HepG2 (cell line): ENCODE data around the gene ELAPOR1. TPM values are rescaled to one million over a fixed set of nuclear protein-coding genes. Genes with fewer than 3 reads are reported as not detected.

ENCODE experiments used
- ATF6 ChIP-seq: sonication (generic); formaldehyde crosslinking; conservative IDR thresholded peaks from 2 replicates; pipeline ENCODE4 v1.4.0; 2020; ENCODE audit warnings: missing genetic modification reagents
- BORCS8-MEF2B ChIP-seq: sonication (generic); formaldehyde crosslinking; IDR thresholded peaks from 2 replicates; pipeline ENCODE4 v1.8.0; 2022; ENCODE audit warnings: mild to moderate bottlenecking, missing genetic modification reagents
- BRF2 ChIP-seq: sonication (generic); formaldehyde crosslinking; IDR thresholded peaks from 2 replicates; pipeline ENCODE4 v1.8.1; 2022; ENCODE audit warnings: mild to moderate bottlenecking, missing genetic modification reagents
- HIC2 ChIP-seq: sonication (generic); formaldehyde crosslinking; IDR thresholded peaks from 2 replicates; pipeline ENCODE4 v1.9.0; 2022; ENCODE audit warnings: low read depth, missing genetic modification reagents
- KMT2A ChIP-seq: sonication (generic); formaldehyde crosslinking; IDR thresholded peaks from 2 replicates; pipeline ENCODE4 v1.4.0; 2020; ENCODE audit warnings: missing genetic modification reagents
- KMT2B ChIP-seq: IDR thresholded peaks from 2 replicates; pipeline ENCODE4 v1.6.1; 2016; ENCODE audit warnings: missing genetic modification reagents, missing compliant biosample characterization
- MEIS1 ChIP-seq: sonication (generic); formaldehyde crosslinking; IDR thresholded peaks from 2 replicates; pipeline ENCODE4 v1.9.0; 2021; ENCODE audit warnings: mild to moderate bottlenecking, missing genetic modification reagents, moderate library complexity, borderline replicate concordance
- PCBP2 ChIP-seq: fragments of 200-400 bp; formaldehyde crosslinking; optimal IDR thresholded peaks from 2 replicates; pipeline ENCODE3; 2018; ENCODE audit warnings: low read length, low read depth; ENCODE audit not compliant: poor library complexity, severe bottlenecking
- POGK ChIP-seq: sonication (generic); formaldehyde crosslinking; conservative IDR thresholded peaks from 2 replicates; pipeline ENCODE4 v1.8.0; 2022; ENCODE audit warnings: mild to moderate bottlenecking, moderate library complexity, missing genetic modification reagents
- PRDM4 ChIP-seq: sonication (generic); formaldehyde crosslinking; IDR thresholded peaks from 2 replicates; pipeline ENCODE4 v1.9.0; 2021; ENCODE audit warnings: missing genetic modification reagents, borderline replicate concordance
- RBM22 ChIP-seq: fragments of 200-400 bp; formaldehyde crosslinking; optimal IDR thresholded peaks from 2 replicates; pipeline ENCODE3; 2017; ENCODE audit warnings: mild to moderate bottlenecking, low read length, moderate library complexity
- SSRP1 ChIP-seq: IDR thresholded peaks from 2 replicates; pipeline ENCODE4 v1.6.1; 2016; ENCODE audit warnings: control low read depth
- TBX2 ChIP-seq: sonication (generic); formaldehyde crosslinking; IDR thresholded peaks from 2 replicates; pipeline ENCODE4 v1.5.0; 2020; ENCODE audit warnings: missing genetic modification reagents, mild to moderate bottlenecking, borderline replicate concordance
- ZNF12 ChIP-seq: sonication (generic); formaldehyde crosslinking; IDR thresholded peaks from 2 replicates; pipeline ENCODE4 v1.5.0; 2020; ENCODE audit warnings: missing genetic modification reagents
- ZNF224 ChIP-seq: sonication (generic); formaldehyde crosslinking; IDR thresholded peaks from 2 replicates; pipeline ENCODE4 v1.5.0; 2020; ENCODE audit warnings: mild to moderate bottlenecking, missing genetic modification reagents
- ZNF326 ChIP-seq: sonication (generic); formaldehyde crosslinking; IDR thresholded peaks from 2 replicates; pipeline ENCODE4 v1.4.0; 2020; ENCODE audit warnings: missing genetic modification reagents, borderline replicate concordance
- ZNF550 ChIP-seq: sonication (generic); formaldehyde crosslinking; IDR thresholded peaks from 2 replicates; pipeline ENCODE4 v1.4.0; 2020; ENCODE audit warnings: mild to moderate bottlenecking, missing genetic modification reagents, borderline replicate concordance
- ZNF572 ChIP-seq: sonication (generic); formaldehyde crosslinking; IDR thresholded peaks from 2 replicates; pipeline ENCODE4 v1.5.1; 2020; ENCODE audit warnings: mild to moderate bottlenecking, missing genetic modification reagents
- ZNF598 ChIP-seq: sonication (generic); formaldehyde crosslinking; IDR thresholded peaks from 2 replicates; pipeline ENCODE4 v1.5.1; 2020; ENCODE audit warnings: mild to moderate bottlenecking, missing genetic modification reagents, borderline replicate concordance
- ZNF616 ChIP-seq: sonication (generic); formaldehyde crosslinking; IDR thresholded peaks from 2 replicates; pipeline ENCODE4 v1.5.0; 2020; ENCODE audit warnings: low read depth, mild to moderate bottlenecking, missing genetic modification reagents
- ZNF709 ChIP-seq: sonication (generic); formaldehyde crosslinking; IDR thresholded peaks from 2 replicates; pipeline ENCODE4 v1.5.0; 2020; ENCODE audit warnings: mild to moderate bottlenecking, missing genetic modification reagents
- polyA plus RNA-seq, 8 experiments: library from polyadenylated mRNA; depleted of rRNA in 3 of 8; stranded (reverse) in 7 of 8; unstranded in 1 of 8; fragments of >200 nt; fragmentation: Illumina TruSeq in 4 of 8; extraction: Trizol in 4 of 8; gene quantifications; 2 replicates each; pipeline versions ENCODE4 v1.2.1 to v1.2.3, GENCODE V29; 2011 to 2016; ENCODE audit warnings: low read depth in 4 of 8, missing spikeins in 1 of 8, mixed read lengths in 1 of 8; ENCODE audit not compliant: insufficient read depth in 1 of 8
- total RNA-seq, 5 experiments: library from RNA; depleted of rRNA; stranded (reverse); fragments of >200 nt; fragmentation: Illumina TruSeq; extraction: Trizol; gene quantifications; 2 replicates each; pipeline ENCODE4 v1.2.3, GENCODE V29; 2016; ENCODE audit warnings: low read depth in 1 of 5

The ELAPOR1 gene
- total and polyA plus RNA-seq, 2 of the 13 experiments (the other 11 are each of a cell fraction or from before 2014, with no cell fraction given), result 0.13 to 0.20 TPM

GRCh38 chr1:109112652-109113285 lies 1.1 kb upstream of the ELAPOR1 start (continued):
- TF ChIP-seq ZNF572 (CRISPR knock-in tag) (no peak), HIC2 (CRISPR knock-in tag) (no peak), ZNF709 (no peak), BRF2 (no peak), KMT2A (CRISPR knock-in tag) (no peak), TBX2 (no peak), PRDM4 (CRISPR knock-in tag) (no peak), BORCS8-MEF2B (CRISPR knock-in tag) (no peak), RBM22 (no peak), ZNF598 (CRISPR knock-in tag) (no peak; the same call in 1 of the 2 replicates), KMT2B (CRISPR knock-in tag) (0 out of 2 replicates have a peak, but pooled peaks have one; percentile 59), ZNF224 (no peak), PCBP2 (no peak), ZNF550 (no peak), SSRP1 (CRISPR knock-in tag) (no peak), ZNF326 (CRISPR knock-in tag) (no peak), MEIS1 (CRISPR knock-in tag) (no peak), ATF6 (CRISPR knock-in tag) (no peak), ZNF616 (CRISPR knock-in tag) (no peak), ZNF12 (CRISPR knock-in tag) (0 out of 2 replicates have a peak, but pooled peaks have one; percentile 34), POGK (CRISPR knock-in tag) (no peak)
